ENCODE results near the gene PTPRM. TPM values are rescaled to one million over a fixed set of nuclear protein-coding genes. Genes with fewer than 3 reads are reported as not detected.

Gene PTPRM
- total and polyA plus RNA-seq, 2 experiments from 2014 or later = 1.6 to 5.3 TPM

DNA sequence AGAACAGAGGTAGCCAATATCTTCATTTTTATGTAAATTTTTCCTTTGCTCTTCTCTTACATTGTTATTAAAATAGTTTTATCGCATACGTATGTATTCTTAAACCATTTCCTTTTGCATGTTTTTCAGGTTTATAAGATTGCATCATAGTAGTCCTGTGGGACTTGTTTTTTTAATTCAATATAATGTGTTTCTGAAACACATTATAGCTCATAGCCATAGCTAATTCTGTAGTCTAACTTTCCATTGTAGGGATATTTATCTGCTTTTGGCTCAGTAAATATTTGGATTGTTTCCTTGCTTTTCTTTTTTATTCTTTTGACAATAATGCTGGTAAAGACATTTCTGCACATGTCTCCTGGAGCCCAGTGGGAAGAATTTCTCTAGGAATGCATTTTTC lies 484.3 kb downstream of the PTPRM start:
- no peak for TF ChIP-seq NANOG (IDR thresholded peaks at IDR 0.05; ENCODE audit: borderline replicate concordance)
- TF ChIP-seq JUNB (IDR thresholded peaks at IDR 0.05; ENCODE audit: unreplicated experiment) = no peak
- no peak for TF ChIP-seq ZNF331 (CRISPR knock-in tag; IDR thresholded peaks at IDR 0.05; ENCODE audit: low read depth)
- TF ChIP-seq STAT1 (IDR thresholded peaks at IDR 0.05; ENCODE audit: unreplicated experiment) = no peak
- no peak for TF ChIP-seq EZH2phosphoT487 (IDR thresholded peaks at IDR 0.05; ENCODE audit: unreplicated experiment)
- TF ChIP-seq, protein P1, sequence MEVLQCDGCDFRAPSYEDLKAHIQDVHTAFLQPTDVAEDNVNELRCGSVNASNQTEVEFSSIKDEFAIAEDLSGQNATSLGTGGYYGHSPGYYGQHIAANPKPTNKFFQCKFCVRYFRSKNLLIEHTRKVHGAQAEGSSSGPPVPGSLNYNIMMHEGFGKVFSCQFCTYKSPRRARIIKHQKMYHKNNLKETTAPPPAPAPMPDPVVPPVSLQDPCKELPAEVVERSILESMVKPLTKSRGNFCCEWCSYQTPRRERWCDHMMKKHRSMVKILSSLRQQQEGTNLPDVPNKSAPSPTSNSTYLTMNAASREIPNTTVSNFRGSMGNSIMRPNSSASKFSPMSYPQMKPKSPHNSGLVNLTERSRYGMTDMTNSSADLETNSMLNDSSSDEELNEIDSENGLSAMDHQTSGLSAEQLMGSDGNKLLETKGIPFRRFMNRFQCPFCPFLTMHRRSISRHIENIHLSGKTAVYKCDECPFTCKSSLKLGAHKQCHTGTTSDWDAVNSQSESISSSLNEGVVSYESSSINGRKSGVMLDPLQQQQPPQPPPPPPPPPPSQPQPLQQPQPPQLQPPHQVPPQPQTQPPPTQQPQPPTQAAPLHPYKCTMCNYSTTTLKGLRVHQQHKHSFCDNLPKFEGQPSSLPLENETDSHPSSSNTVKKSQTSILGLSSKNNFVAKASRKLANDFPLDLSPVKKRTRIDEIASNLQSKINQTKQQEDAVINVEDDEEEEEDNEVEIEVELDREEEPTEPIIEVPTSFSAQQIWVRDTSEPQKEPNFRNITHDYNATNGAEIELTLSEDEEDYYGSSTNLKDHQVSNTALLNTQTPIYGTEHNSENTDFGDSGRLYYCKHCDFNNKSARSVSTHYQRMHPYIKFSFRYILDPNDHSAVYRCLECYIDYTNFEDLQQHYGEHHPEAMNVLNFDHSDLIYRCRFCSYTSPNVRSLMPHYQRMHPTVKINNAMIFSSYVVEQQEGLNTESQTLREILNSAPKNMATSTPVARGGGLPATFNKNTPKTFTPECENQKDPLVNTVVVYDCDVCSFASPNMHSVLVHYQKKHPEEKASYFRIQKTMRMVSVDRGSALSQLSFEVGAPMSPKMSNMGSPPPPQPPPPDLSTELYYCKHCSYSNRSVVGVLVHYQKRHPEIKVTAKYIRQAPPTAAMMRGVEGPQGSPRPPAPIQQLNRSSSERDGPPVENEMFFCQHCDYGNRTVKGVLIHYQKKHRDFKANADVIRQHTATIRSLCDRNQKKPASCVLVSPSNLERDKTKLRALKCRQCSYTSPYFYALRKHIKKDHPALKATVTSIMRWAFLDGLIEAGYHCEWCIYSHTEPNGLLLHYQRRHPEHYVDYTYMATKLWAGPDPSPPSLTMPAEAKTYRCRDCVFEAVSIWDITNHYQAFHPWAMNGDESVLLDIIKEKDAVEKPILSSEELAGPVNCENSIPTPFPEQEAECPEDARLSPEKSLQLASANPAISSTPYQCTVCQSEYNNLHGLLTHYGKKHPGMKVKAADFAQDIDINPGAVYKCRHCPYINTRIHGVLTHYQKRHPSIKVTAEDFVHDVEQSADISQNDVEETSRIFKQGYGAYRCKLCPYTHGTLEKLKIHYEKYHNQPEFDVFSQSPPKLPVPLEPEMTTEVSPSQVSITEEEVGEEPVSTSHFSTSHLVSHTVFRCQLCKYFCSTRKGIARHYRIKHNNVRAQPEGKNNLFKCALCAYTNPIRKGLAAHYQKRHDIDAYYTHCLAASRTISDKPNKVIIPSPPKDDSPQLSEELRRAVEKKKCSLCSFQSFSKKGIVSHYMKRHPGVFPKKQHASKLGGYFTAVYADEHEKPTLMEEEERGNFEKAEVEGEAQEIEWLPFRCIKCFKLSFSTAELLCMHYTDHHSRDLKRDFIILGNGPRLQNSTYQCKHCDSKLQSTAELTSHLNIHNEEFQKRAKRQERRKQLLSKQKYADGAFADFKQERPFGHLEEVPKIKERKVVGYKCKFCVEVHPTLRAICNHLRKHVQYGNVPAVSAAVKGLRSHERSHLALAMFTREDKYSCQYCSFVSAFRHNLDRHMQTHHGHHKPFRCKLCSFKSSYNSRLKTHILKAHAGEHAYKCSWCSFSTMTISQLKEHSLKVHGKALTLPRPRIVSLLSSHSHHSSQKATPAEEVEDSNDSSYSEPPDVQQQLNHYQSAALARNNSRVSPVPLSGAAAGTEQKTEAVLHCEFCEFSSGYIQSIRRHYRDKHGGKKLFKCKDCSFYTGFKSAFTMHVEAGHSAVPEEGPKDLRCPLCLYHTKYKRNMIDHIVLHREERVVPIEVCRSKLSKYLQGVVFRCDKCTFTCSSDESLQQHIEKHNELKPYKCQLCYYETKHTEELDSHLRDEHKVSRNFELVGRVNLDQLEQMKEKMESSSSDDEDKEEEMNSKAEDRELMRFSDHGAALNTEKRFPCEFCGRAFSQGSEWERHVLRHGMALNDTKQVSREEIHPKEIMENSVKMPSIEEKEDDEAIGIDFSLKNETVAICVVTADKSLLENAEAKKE (CRISPR knock-in tag; IDR thresholded peaks at IDR 0.05) = no peak
- TF ChIP-seq, protein P2, sequence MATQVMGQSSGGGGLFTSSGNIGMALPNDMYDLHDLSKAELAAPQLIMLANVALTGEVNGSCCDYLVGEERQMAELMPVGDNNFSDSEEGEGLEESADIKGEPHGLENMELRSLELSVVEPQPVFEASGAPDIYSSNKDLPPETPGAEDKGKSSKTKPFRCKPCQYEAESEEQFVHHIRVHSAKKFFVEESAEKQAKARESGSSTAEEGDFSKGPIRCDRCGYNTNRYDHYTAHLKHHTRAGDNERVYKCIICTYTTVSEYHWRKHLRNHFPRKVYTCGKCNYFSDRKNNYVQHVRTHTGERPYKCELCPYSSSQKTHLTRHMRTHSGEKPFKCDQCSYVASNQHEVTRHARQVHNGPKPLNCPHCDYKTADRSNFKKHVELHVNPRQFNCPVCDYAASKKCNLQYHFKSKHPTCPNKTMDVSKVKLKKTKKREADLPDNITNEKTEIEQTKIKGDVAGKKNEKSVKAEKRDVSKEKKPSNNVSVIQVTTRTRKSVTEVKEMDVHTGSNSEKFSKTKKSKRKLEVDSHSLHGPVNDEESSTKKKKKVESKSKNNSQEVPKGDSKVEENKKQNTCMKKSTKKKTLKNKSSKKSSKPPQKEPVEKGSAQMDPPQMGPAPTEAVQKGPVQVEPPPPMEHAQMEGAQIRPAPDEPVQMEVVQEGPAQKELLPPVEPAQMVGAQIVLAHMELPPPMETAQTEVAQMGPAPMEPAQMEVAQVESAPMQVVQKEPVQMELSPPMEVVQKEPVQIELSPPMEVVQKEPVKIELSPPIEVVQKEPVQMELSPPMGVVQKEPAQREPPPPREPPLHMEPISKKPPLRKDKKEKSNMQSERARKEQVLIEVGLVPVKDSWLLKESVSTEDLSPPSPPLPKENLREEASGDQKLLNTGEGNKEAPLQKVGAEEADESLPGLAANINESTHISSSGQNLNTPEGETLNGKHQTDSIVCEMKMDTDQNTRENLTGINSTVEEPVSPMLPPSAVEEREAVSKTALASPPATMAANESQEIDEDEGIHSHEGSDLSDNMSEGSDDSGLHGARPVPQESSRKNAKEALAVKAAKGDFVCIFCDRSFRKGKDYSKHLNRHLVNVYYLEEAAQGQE (IDR thresholded peaks at IDR 0.05; ENCODE audit: unreplicated experiment) = no peak
- TF ChIP-seq, protein P3, sequence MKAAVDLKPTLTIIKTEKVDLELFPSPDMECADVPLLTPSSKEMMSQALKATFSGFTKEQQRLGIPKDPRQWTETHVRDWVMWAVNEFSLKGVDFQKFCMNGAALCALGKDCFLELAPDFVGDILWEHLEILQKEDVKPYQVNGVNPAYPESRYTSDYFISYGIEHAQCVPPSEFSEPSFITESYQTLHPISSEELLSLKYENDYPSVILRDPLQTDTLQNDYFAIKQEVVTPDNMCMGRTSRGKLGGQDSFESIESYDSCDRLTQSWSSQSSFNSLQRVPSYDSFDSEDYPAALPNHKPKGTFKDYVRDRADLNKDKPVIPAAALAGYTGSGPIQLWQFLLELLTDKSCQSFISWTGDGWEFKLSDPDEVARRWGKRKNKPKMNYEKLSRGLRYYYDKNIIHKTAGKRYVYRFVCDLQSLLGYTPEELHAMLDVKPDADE (IDR thresholded peaks at IDR 0.05) = no peak
- TF ChIP-seq CREB1 (CRISPR knock-in tag; IDR thresholded peaks at IDR 0.05; ENCODE audit: low read depth) = no peak
- no peak for TF ChIP-seq ZNF114 (CRISPR knock-in tag; IDR thresholded peaks at IDR 0.05)
- TF ChIP-seq, protein P4, sequence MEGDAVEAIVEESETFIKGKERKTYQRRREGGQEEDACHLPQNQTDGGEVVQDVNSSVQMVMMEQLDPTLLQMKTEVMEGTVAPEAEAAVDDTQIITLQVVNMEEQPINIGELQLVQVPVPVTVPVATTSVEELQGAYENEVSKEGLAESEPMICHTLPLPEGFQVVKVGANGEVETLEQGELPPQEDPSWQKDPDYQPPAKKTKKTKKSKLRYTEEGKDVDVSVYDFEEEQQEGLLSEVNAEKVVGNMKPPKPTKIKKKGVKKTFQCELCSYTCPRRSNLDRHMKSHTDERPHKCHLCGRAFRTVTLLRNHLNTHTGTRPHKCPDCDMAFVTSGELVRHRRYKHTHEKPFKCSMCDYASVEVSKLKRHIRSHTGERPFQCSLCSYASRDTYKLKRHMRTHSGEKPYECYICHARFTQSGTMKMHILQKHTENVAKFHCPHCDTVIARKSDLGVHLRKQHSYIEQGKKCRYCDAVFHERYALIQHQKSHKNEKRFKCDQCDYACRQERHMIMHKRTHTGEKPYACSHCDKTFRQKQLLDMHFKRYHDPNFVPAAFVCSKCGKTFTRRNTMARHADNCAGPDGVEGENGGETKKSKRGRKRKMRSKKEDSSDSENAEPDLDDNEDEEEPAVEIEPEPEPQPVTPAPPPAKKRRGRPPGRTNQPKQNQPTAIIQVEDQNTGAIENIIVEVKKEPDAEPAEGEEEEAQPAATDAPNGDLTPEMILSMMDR (conservative IDR thresholded peaks at IDR 0.05; ENCODE audit: low read depth in 2 of 2) = no peak
- no peak for TF ChIP-seq EZH2 (IDR thresholded peaks at IDR 0.05; ENCODE audit: low read depth, unreplicated experiment)
- Histone ChIP-seq H3K36me3 (ENCODE audit: insufficient read depth) (no peaks in the 10 kb centered on the region), H3K27me3 (ENCODE audit: insufficient read depth) (no peaks in the 10 kb centered on the region), H3F3A (replicated peaks; ENCODE audit: low read depth) (no peaks in the 10 kb centered on the region), H2AFZ (no peak overlapping the region), H3K4me3 (no peak overlapping the region), H3K79me2 (replicated peaks; ENCODE audit: insufficient read depth) (no peaks in the 10 kb centered on the region), H3K9me2 (ENCODE audit: insufficient read depth) (peaks cover 5% of the 10 kb centered on the region; the same call in 1 of the 2 replicates), H3K4me2 (peak overlapping the region; percentile 53), H4K20me1 (replicated peaks; ENCODE audit: insufficient read depth) (no peaks in the 10 kb centered on the region), H3K27ac (ENCODE audit: low read depth) (no peak overlapping the region), H3K4me1 (ENCODE audit: insufficient read depth) (peaks cover 28% of the 10 kb centered on the region)
- Mint-ChIP-seq H3K4me1 (peaks cover 57% of the 10 kb centered on the region), H3K4me3 (no peak overlapping the region), H3K36me3 (ENCODE audit: low read depth) (no peaks in the 10 kb centered on the region), H3K27ac (peak overlapping the region; percentile 93), H3K27me3 (ENCODE audit: insufficient read depth, low read depth, poor library complexity) (no peaks in the 10 kb centered on the region), H3K9me3 (no peaks in the 10 kb centered on the region)
- ATAC-seq = no peak
- no peak for DNase-seq (ENCODE audit: low spot score)
